Measurements from ENCODE around the gene CTF1. TPM values are rescaled to one million over a fixed set of nuclear protein-coding genes. Genes with fewer than 3 reads are reported as not detected.
A peak's percentile ranks its signal among the peaks of the same experiment; 100 is the strongest.

Gene CTF1, protein sequence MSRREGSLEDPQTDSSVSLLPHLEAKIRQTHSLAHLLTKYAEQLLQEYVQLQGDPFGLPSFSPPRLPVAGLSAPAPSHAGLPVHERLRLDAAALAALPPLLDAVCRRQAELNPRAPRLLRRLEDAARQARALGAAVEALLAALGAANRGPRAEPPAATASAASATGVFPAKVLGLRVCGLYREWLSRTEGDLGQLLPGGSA
- total RNA-seq, result 5.1 and 6.0 TPM in 2 replicates
- long read RNA-seq, result 0 reads

DNA sequence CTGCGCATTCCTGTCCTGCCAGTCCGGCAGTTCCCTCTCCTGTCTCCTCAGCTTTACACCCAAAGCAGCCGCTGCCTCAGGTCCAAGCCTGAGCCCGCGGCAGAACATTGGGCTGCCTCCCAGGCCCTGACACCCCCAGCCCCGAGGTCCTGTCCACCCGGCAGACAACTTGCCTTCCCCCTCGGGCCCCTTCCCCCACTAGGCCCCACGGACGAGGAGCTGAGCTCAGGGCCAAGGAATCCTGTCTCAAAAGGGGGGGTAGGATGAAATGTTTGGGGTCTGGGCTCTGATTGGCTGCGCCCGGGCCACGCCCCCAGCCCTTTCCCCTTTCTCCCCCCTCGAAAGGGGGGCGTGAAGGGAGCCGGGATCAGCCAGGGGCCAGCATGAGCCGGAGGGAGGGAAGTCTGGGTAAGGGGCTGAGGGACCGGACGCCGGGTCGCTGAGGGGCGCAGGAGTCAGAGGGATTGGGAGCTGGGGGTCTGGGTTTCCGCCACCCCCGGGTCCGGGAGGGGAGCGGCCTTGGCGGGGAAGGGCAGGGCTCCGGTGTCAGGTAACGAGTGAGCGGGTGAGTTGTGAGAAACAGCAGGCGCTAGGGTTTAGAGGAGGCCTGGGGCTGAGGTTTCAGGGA, at the start of gene CTF1:
Gene CTF1 (plus strand): TSS at position 354 of the 628 bp plus-strand sequence. CDS start 30 bp downstream, at position 384.
- no peak for TF ChIP-seq CTCF (IDR thresholded peaks at IDR 0.05)
- Mint-ChIP-seq H3K4me3 (ENCODE audit: unreplicated experiment) (peak within 1 kb of the TSS; percentile 88), H3K4me1 (ENCODE audit: unreplicated experiment) (peaks cover 42% of the 10 kb centered on the region), H3K36me3 (ENCODE audit: unreplicated experiment) (peaks cover 3% of the 10 kb centered on the region), H3K27me3 (ENCODE audit: unreplicated experiment) (no peaks in the 10 kb centered on the region), H3K9me3 (ENCODE audit: unreplicated experiment) (no peaks in the 10 kb centered on the region), H3K27ac (ENCODE audit: unreplicated experiment) (peak within 1 kb of the TSS; percentile 99)
- peak; percentile 86 for DNase-seq (ENCODE audit: extremely low spot score, unreplicated experiment)

DNA sequence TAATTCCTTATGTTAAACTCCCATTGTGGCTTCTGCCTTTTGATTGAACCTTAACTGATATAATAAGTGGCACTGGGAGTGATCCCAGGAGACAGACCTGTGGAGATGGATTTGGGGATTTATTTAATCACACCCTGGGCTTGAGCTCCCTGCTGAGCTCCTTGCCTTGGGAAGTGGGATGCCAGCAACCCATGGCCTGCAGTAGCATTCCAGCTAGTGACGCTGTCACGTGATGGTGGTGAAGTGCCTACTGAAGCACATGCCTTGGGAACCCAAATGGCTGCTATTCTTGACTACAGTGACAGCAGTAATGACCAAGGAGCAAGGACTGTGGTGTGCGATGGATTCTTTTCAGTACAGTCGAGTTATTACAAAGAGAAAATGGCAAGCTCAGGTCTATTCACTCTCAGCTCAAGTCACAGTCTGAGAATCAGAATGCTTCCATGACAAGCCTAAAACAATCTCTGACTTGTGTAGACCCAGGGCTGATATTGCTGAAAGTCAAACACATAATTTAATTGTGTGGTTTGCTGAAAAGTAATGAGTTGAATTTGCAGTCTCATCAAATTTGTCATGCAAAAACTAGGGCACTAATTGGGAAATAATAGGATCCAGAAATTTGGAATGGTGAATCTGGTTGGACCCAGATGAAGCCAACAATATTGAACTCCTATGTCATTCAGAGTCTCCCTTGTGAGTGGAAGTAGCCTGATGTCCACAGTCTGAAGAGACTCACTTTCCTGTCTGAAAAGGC, 49.6 kb upstream of the CTF1 start:
- H3K27ac Mint-ChIP-seq (ENCODE audit: unreplicated experiment), result no peak overlapping the region
- H3K9me3 Mint-ChIP-seq (ENCODE audit: unreplicated experiment), result no peaks in the 10 kb centered on the region
- TF ChIP-seq CTCF (IDR thresholded peaks at IDR 0.05), result no peak
- H3K36me3 Mint-ChIP-seq (ENCODE audit: unreplicated experiment), result no peaks in the 10 kb centered on the region
- no peak overlapping the region for H3K4me3 Mint-ChIP-seq (ENCODE audit: unreplicated experiment)
- H3K4me1 Mint-ChIP-seq (ENCODE audit: unreplicated experiment), result peaks cover 9% of the 10 kb centered on the region
- H3K27me3 Mint-ChIP-seq (ENCODE audit: unreplicated experiment), result no peaks in the 10 kb centered on the region
- no peak for DNase-seq (ENCODE audit: extremely low spot score, unreplicated experiment)

DNA sequence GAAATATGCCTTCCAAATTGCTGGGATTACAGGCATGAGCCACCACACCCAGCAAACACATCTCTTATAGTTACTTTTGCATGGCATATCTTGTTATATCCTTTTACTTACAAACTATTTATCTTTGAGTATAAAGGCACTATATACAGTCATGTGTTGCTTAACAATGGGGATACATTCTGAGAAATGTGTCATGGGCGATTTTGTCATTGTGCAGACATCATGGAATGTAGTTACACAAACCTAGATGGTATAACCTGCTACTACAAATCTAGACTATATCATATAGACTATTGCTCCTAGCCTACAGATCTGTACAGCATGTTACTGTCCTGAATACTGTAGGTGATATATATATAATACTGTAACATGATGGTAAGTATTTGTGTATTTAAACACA, 46.2 kb upstream of the CTF1 start:
- H3K9me3 Mint-ChIP-seq (ENCODE audit: unreplicated experiment), result no peaks in the 10 kb centered on the region
- no peak for DNase-seq (ENCODE audit: extremely low spot score, unreplicated experiment)
- no peaks in the 10 kb centered on the region for H3K27me3 Mint-ChIP-seq (ENCODE audit: unreplicated experiment)
- peaks cover 8% of the 10 kb centered on the region for H3K36me3 Mint-ChIP-seq (ENCODE audit: unreplicated experiment)
- no peak for TF ChIP-seq CTCF (IDR thresholded peaks at IDR 0.05)
- peaks cover 2% of the 10 kb centered on the region for H3K4me1 Mint-ChIP-seq (ENCODE audit: unreplicated experiment)
- no peak overlapping the region for H3K4me3 Mint-ChIP-seq (ENCODE audit: unreplicated experiment)
- no peak overlapping the region for H3K27ac Mint-ChIP-seq (ENCODE audit: unreplicated experiment)

DNA sequence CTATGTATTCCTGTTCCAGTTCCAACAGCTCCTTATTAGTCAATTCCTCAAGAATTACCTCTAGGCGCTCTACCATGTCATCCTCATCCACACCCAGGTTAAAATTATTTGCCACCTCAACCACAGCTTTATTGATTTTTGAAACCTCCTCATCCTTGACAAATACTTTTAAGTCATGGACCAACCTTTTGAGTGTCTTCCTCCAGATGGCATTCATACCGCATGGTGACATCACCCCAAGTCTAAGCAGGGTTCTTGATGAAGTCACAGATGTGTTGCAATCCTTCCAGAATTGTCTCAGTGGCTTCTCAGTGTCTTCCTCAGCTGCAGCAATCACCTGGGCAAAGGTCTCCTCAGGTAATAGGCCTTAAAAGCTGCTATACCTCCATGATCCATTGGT, 42.7 kb upstream of the CTF1 start:
- H3K9me3 Mint-ChIP-seq (ENCODE audit: unreplicated experiment), result no peaks in the 10 kb centered on the region
- H3K36me3 Mint-ChIP-seq (ENCODE audit: unreplicated experiment), result peaks cover 8% of the 10 kb centered on the region
- H3K4me3 Mint-ChIP-seq (ENCODE audit: unreplicated experiment), result no peak overlapping the region
- no peak for DNase-seq (ENCODE audit: extremely low spot score, unreplicated experiment)
- no peaks in the 10 kb centered on the region for H3K4me1 Mint-ChIP-seq (ENCODE audit: unreplicated experiment)
- no peaks in the 10 kb centered on the region for H3K27me3 Mint-ChIP-seq (ENCODE audit: unreplicated experiment)
- no peak overlapping the region for H3K27ac Mint-ChIP-seq (ENCODE audit: unreplicated experiment)
- TF ChIP-seq CTCF (IDR thresholded peaks at IDR 0.05), result no peak

GRCh38 chr16:30858111-30858495, 38.3 kb upstream of the CTF1 start:
- TF ChIP-seq CTCF (IDR thresholded peaks at IDR 0.05), result no peak
- H3K9me3 Mint-ChIP-seq (ENCODE audit: unreplicated experiment), result no peaks in the 10 kb centered on the region
- no peak overlapping the region for H3K27ac Mint-ChIP-seq (ENCODE audit: unreplicated experiment)
- no peak for DNase-seq (ENCODE audit: extremely low spot score, unreplicated experiment)
- no peaks in the 10 kb centered on the region for H3K27me3 Mint-ChIP-seq (ENCODE audit: unreplicated experiment)
- no peaks in the 10 kb centered on the region for H3K4me1 Mint-ChIP-seq (ENCODE audit: unreplicated experiment)
- peaks cover 8% of the 10 kb centered on the region for H3K36me3 Mint-ChIP-seq (ENCODE audit: unreplicated experiment)
- H3K4me3 Mint-ChIP-seq (ENCODE audit: unreplicated experiment), result no peak overlapping the region

Measured in osteocyte (in vitro differentiated cells).